HG03521 (cell line): ENCODE measurements around the gene PRDM1.
"Not testable (repeated sequence)": the region's sequence is repeated elsewhere in the genome, so short reads cannot be mapped to it uniquely, and the experiment has no call there.

Source experiments
- ATAC-seq: cut with Tn5 transposase; IDR thresholded peaks from one replicate; pipeline ENCODE4 v1.9.1; 2021; ENCODE audit warnings: mild to moderate bottlenecking, moderate library complexity; ENCODE audit not compliant: unreplicated experiment

The PRDM1 gene

DNA sequence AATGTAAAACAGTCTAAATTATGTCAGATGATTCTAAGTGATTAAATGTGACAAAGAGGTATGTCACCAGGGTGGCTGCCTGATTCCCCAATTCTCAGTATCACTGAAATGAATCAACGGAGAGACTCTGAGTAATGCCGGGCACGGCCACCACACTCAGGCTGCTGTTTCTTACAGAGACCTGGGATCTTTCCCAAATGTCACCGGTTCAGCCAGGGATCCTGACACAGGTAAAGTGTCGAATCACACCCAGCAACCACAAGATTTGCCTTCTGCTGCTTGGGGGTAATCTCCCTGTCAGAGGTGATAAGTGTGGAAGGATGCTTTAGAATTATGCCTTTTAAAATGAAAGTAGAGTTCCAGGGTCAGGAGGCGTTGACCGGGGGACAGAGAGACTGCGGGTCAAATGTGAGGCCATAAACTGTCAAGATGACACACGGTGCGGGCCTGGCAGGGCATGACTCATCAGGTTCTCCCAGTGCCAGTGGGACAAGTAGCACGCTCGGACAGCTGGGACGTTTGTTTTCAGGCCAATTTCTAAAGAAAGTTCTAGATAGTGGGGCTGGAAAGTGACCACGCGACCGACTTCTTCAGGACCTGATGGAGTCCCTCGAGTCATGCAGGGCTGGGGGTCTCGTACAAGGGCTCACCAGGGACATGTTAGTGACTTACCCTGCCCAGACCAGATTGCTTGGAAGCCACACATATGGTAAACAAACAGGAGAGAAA lies 48.9 kb downstream of the PRDM1 start:
- ATAC-seq, result no peak

DNA sequence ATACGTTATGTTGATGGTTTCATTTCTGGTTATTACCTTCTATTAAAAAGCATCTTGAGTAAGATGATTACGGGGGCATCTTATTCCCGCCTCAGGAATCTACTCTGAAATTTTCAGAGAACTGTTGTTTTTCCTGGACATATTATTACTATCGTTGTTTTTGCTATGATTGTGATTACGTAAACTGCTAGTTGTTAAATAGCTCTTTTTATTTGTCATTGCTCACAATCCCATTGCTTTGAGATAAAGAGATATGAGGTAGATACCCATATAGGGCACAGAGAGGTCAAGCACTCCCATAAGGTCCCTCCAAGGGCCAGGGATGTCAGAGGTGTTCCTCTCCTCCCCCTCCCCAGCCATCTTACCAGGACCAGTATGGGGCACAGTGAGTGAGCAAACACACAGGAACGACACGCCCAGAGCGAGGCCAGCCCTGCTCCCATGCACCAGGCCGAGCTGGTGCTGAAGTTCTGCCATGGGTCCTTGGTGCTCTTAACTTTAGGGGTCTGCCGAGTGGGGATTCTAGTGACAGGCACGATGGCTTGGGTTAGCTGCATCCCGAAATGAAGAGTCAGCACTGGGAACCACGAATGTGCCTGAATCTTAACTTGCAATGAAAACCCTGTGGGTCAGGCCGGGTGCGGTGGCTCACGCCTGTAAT lies 49.9 kb downstream of the PRDM1 start:
- no peak for ATAC-seq

DNA sequence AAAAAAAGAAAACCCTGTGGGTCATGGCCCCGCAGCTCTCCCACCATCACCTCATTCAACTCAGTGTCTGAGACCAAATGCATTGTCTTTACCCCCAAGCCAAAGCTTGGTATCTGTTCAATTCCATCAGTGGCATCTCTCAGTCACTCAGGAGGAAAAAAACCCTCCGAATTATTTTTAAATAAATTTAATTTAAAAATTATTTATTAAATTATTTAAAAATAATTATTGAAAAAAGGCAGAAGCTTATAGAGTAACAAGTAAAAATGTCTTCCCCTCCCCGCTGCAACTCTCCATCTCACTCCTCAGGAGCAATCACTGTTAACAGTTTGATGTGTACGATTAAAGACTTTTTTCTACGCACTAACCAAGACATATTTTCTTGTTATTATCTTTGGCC lies 50.7 kb downstream of the PRDM1 start:
- ATAC-seq, result no peak

DNA sequence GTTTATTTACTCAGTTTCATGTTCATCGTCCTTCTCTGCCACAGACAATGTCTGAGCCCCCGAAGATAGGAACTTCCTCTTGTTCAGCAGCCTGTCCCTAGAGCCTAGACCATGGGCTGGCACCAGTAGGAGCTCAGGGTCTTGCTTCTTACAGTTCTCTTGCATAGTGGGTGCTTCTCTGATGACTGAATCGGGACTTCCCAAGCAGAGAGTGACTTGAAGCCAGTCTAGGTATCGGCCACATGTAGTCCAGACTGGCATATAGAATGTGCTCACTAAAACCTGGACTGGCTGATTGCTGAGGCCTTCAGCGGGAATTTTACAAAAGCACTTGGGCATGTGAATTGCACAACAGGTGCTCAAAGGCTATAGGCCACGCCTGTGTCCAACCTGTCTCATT lies 52.0 kb downstream of the PRDM1 start:
- no peak for ATAC-seq

DNA sequence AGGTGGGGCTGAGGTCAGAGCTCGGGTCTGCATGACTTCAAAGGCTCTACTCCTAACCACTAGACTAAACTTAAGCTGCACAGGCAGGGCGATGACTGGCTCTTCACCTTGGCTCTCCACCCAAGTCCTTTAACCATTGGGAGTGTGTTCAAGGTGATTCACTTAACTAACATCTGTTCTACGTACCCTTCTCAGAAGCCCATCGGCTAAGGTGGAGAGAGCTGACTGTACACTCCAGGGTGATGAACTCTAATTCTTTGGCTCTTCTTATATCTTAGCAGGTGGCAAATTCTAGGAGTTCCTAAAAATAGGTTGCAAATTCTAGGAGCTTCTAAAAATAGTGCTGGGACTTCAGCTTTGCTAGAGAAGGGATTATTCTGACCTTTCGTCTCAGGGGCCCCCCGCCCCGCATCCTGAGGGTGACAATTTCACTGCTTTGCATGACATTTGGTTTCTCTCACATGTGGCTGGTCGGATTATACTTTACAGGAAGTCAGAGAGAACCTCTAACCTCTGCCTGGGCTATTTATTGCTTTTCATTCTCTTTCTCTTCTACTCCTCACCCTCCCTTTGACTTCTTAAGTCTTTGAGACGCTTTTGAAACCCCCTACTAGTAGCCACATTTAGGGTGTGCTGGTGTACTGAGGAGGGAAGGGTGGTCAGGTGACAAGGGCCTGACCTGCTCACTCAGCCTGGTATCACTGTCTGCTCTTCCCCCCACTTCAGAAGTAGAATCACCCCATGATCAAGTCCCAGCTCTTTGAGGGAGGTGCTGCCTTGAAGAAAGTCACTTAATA lies 55.5 kb downstream of the PRDM1 start:
- ATAC-seq, result peak; percentile 76

DNA sequence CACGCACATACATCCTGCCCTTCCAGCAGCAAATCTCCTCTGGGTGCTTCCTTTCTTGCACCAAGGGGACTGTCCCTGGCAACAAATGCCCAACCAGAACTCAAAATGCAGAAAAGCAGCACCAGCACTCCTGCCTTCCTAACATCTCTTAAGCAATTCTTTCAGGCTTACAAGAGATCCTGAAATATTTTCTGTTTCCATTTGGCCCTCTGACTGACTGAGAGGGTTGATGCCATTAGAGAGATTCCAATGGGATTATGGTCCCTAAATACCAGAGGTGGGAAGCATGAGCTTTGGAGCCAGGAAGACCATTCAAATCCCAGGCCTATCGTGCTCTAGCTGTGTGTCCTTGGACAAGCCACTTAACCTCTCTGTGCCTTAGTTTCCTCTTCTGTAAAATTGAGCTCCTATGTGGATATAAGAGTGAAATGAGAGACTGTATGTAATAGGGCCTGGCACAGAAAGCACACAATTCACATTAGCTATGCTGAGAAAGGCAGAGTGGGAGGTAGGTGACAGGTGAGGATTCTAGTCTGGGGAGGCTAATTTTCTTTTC lies 56.8 kb downstream of the PRDM1 start:
- ATAC-seq, result no peak

DNA sequence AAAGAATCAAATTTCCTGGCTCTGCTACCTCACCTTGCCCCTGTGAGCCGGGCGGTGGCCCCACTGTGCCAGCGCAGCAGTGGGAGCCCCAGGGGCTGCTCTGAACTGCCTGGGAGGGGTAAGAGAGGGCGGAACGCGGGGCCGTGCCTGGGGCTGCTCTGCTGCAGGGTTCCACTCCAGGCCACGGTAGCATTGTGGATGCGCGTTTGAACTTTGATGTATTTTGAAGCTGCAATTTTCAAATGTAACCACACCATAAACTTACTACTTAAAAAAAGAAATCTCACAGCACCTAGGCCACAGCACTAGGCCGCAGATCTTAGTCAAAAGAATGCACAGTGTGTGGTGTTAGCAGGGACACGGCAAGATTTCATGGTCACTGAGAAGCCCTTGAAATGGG lies 57.5 kb downstream of the PRDM1 start:
- ATAC-seq, result no peak

DNA sequence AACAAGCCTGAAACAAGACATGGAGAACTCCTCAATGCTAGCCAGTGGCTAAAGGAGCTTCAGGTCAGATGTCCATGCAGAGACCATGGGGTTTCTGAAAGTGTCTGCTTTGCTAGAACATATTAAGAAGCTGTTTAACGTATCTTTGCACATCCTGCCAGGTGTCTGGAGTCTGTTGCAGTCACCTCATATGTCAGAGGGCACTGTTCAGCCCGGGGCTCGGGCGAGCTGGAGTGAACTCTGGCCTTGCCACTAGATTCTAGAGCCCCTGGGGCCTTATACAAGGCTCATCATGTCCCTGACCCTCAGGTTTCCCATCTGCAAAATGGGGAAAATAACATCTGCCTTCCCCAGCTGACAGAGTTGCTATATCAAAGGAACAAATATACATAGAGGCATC lies 59.0 kb downstream of the PRDM1 start:
- no peak for ATAC-seq

DNA sequence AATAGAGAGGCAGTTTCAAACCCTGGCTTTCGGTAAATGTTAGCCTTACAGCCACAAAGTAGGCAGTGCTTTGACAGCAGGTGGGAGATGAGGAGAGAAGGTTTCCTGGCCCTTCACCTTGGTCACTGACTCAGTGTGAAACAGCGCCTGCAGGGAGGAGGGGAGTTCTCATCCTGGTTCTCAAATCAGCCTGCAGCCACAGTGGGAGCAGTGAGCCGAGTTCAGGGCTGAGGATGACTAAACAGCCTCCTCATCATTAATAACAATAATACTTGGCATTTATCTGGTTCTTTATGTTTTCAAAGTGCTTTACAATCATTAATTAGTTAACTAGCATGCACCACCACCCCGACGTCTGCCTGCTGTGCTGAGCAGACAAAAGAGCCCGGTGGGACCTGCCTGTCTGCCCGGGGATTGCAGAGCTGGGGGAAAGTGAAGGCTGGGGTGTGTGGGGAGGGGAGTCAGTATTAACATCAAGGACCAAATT lies 59.6 kb downstream of the PRDM1 start:
- no peak for ATAC-seq

DNA sequence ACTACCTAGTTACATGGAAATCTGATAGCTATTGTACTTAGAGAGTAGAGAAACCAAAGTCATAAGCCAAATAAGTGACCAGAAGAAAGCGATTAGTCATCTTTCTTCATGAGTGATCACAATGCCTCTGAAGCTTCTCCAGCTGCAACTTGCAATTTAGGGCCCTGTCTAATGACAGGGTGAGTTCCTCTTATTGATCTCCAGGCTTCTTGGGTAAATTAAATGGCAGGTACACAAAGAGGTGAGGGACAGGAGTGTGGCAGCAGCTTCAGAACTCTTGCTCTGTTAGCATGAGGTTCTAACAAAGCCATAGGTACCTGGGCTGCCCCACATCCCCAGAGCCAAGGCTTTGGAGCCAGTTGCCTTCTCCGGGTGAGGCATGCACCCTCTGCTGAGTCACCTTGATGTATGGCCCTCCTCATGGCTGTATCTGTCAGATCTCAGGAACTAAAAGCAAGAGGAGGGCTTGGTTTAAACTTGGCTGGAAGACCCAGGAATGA lies 60.8 kb downstream of the PRDM1 start:
- no peak for ATAC-seq

DNA sequence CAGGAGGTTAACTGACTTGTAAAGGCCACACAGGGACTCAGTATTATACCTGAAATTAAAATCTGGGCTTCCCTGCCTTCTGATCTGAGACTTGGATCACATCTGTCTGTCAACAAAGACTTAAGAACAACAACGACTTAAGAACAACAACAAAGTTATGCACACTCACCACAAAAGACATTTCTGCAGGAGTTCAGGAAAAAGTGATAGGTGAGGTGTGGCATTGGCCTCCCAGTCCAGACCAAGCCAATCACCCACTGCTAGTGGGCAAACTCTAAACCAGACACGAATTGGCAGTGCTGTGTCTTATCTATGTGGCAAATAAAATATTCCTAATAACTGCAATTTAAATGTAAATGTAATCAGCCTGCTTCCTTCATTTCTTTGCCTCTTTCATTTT lies 61.3 kb downstream of the PRDM1 start:
- ATAC-seq, result no peak

DNA sequence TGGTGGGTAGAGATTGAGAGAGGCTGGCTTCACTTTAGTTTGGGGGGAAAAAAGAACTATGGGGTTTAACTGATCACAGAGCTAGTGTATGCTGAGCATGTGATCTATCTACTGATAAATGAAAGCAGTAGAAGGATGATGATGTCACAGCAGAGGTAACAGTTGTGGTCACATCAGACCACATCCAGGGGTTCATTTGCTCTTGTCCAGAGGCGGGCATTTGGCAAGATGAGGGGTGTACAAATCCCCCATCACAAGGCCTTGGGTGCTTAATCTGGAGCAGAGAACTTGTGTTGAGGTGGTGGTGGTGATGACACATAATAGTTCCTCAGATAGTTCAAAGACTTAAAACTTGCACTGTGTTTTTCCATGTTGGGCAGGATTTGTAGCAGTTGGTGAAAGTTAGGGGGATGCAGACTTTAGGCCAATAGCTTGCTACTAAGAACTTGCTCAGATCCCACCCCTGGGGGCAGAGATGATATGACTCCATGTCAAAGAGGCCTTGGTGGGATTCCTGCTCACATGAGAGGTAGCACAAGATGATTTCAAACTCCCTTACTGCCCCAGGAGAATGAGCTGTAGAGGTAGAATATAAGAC lies 63.4 kb downstream of the PRDM1 start:
- ATAC-seq, result no peak

DNA sequence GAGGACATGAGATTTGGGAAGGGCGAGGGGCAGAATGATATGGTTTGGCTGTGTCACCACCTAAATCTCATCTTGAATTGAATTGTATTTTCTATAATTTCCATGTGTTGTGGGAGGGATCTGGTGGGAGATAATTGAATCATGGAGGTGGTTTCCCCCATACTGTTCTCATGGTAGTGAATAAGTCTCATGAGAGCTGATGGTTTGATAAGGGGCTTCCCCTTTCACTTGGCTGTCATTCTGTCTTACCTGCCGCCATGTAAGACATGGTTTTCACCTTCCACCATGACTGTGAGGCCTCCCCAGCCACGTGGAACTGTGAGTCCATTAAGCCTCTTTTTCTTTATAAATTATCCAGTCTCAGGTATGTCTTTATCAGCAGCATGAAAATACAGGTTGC lies 66.3 kb downstream of the PRDM1 start:
- not testable (repeated sequence) for ATAC-seq

DNA sequence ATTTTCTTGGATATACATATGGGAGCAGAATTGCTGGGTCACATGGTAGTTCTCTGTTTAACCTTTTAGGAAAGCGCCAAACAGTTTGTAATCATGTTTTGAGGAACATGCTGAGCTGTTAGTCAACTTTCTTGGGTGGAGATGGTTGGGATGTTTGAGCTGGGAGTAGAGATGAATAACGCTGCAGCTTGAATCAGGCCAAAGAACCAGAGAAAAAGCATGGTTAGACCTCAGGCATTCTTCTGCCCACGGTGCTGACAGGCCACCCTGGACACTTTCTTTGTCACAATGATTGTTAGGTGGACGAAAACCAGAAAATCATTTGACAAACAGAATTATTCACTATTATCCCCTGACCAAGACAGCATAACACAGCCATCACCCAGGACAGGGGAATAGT lies 66.8 kb downstream of the PRDM1 start:
- no peak for ATAC-seq

DNA sequence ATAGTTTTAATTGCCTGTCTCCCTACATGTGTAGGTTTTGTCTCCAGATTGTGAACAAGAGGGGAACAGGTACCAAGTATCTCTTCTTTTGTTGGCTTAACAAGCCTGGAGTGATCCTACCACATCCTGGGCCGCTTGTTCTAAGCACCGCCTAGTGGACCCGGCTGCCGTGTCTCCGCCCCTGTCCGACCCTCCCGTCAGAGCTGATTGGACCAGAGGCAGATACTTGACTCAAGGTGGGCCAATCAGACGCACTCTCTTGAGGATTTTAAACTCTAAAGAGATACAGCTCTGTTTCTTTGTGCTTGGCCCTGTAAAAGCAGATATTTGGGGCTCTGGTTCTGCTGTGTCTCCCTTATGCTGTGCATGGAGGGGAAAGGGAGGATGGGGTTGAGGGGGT lies 68.2 kb downstream of the PRDM1 start:
- no peak for ATAC-seq

DNA sequence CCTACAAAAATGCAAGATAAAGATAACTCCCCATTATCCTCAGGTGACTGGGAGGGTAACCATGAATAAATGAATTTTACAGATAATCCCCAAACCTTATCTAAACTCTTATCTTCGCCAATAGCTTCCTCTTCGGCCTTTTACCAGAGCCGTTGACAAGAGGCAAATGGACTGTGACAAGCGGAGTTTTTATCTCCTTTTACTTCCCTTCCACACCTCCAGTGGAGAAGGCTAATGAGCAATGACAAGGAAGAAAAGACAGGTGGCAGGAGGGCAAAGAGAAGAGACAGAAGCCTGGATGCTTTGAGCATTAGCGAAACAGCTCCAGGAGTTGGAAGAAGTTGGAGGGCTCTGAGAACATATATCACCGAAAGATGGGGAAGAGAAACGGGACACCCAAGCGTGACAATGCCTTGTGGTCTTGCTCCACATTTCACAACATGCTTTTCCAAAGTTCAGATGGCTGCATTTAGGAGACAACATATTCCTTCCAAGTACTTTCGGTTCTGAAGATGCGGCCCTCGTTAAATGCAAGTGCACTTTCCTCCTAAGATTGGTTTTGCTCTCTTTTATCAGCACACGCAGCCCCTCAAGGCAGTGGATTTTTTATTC lies 69.2 kb downstream of the PRDM1 start:
- no peak for ATAC-seq

DNA sequence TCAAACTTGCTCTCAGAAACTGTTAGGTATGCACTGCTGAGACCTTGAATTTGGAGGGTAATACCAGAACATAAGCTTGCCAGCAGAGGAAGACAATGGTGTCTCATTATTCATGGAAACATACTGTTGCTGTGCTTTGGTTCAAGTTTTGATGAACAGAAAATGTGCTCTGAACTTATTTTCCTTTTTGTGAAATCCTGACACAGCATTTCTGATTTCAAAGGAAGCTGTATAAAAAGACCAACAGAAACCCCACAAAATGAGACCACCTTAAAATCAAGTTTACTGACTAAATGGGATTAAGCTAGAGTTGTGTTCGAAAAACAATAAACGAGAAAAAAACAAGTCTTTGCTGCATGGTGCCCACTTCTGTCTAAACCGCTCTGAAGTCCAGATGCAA lies 70.3 kb downstream of the PRDM1 start:
- no peak for ATAC-seq

DNA sequence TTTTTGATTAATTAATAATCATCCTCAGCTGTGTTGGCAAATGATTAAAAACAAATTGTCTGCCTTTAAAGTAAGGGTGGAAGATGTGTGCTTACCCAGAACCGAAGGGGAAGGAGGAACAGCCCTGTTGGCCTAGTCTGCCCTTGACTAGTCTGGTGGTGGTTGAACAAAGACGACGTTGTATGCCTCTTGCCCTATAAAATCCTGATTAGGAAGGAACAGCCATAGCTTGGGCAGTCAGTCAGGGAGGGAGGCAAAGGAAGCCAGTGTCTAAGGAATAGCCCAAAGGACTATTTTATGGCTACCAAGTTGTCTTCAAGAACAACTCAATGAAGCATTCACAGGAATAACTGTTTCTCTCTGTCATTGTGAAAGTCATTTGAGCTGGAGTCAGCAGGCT lies 70.7 kb downstream of the PRDM1 start:
- no peak for ATAC-seq

DNA sequence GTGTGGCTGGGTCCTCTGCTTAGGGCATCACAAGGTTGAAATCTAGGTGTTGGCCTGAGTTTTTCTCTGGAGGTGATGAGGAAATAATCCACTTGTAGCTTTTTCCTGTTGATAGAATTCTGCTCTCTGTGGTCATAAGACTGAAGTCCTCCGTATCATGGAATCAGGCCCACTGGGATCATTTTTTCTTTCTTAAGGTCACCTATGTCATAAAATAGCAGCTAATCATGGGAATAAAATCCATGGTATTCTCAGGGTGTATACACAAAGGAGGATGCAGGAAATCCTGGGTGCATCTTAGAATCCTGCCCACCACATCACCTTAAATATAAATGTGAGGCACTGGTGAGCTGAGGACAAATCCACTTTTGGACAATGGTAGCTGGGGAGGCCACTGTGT lies 72.7 kb downstream of the PRDM1 start:
- ATAC-seq, result no peak
